ENCODE data around the gene CAV1. TPM values are rescaled to one million over a fixed set of nuclear protein-coding genes. Genes with fewer than 3 reads are reported as not detected.

Gene CAV1
- total RNA-seq, 1 experiment from 2014 or later, result 20.2 TPM

GRCh38 chr7:116585392-116585791 lies 60.6 kb downstream of the CAV1 start:
- H3K27me3 Mint-ChIP-seq (ENCODE audit: low read depth), result no peaks in the 10 kb centered on the region
- Histone ChIP-seq H3K79me1 (ENCODE audit: insufficient read depth, low read depth, low read length, poor library complexity, severe bottlenecking) (no peaks in the 10 kb centered on the region), H3K23me2 (ENCODE audit: insufficient read length, low read depth, low read length, poor library complexity, severe bottlenecking) (no peaks in the 10 kb centered on the region), H3K56ac (ENCODE audit: insufficient read length, low read depth, low read length) (no peak overlapping the region), H3K18ac (ENCODE audit: insufficient read length, low read depth, low read length) (no peak overlapping the region), H3K9ac (ENCODE audit: extremely low read depth, insufficient read length, low read length) (no peak overlapping the region), H3K79me2 (ENCODE audit: insufficient read depth, low read length) (no peaks in the 10 kb centered on the region), H3K14ac (ENCODE audit: insufficient read depth, low read length) (no peak overlapping the region), H2AFZ (ENCODE audit: low read length) (no peak overlapping the region), H4K91ac (ENCODE audit: insufficient read length, low read depth, low read length) (no peak overlapping the region), H3K4me2 (ENCODE audit: insufficient read depth, insufficient read length, low read length) (no peak overlapping the region), H4K8ac (replicated peaks; ENCODE audit: insufficient read length, low read depth, low read length) (no peak overlapping the region), H2BK120ac (ENCODE audit: low read depth, low read length, poor library complexity, severe bottlenecking) (no peak overlapping the region), H2BK5ac (ENCODE audit: insufficient read length, low read length) (no peak overlapping the region), H2BK20ac (ENCODE audit: low read depth, low read length, poor library complexity, severe bottlenecking) (no peak overlapping the region), H3K9me3 (ENCODE audit: control insufficient read depth, low read depth, low read length) (no peaks in the 10 kb centered on the region), H3T11ph (ENCODE audit: low read length) (no peak overlapping the region), H2BK12ac (ENCODE audit: insufficient read length, low read depth, low read length) (no peak overlapping the region), H4K20me1 (ENCODE audit: control insufficient read depth, insufficient read depth, insufficient read length) (no peaks in the 10 kb centered on the region), H3K27me3 (ENCODE audit: insufficient read depth, low read length) (no peaks in the 10 kb centered on the region), H3K23ac (ENCODE audit: insufficient read length, low read depth, low read length) (no peak overlapping the region), H2BK15ac (ENCODE audit: low read depth, low read length) (no peak overlapping the region), H3K4me1 (ENCODE audit: insufficient read depth, low read length) (no peaks in the 10 kb centered on the region), H3K4ac (ENCODE audit: low read depth, low read length) (no peak overlapping the region), H4K5ac (ENCODE audit: insufficient read length, low read depth, low read length) (no peak overlapping the region), H3K27ac (ENCODE audit: insufficient read length, low read depth, low read length) (no peak overlapping the region), H2AK5ac (ENCODE audit: insufficient read length, low read length) (no peak overlapping the region)
- no peaks in the 10 kb centered on the region for H3K36me3 Mint-ChIP-seq (ENCODE audit: insufficient read depth in 1 of 3, low read depth in 3 of 3)
- no peak overlapping the region for H3K27ac Mint-ChIP-seq
- DNase-seq, result no peak
- H3K4me1 Mint-ChIP-seq, result peaks cover 7 to 11% of the 10 kb centered on the region in 2 experiments
- no CpG with 5 or more reads among the region's 3 CpGs for WGBS (ENCODE audit: extremely low coverage, insufficient read length, low lambda C conversion rate)
- H3K9me3 Mint-ChIP-seq, result no peaks in the 10 kb centered on the region
- TF ChIP-seq CTCF (conservative IDR thresholded peaks at IDR 0.05), result no peak
- H3K4me3 Mint-ChIP-seq, result no peak overlapping the region

All from H9 (cell line).